Right hindlimb (tissue), 1 donor: ENCODE measurements around the gene COX6B1.
A peak's percentile ranks its signal among the peaks of the same experiment; 100 is the strongest.
"Not testable (repeated sequence)": the region's sequence is repeated elsewhere in the genome, so short reads cannot be mapped to it uniquely, and the experiment has no call there.

Source experiments
- DNase-seq: peaks from one replicate; pipeline ENCODE4 v3.0.0-alpha.2; 2018

COX6B1 gene

DNA sequence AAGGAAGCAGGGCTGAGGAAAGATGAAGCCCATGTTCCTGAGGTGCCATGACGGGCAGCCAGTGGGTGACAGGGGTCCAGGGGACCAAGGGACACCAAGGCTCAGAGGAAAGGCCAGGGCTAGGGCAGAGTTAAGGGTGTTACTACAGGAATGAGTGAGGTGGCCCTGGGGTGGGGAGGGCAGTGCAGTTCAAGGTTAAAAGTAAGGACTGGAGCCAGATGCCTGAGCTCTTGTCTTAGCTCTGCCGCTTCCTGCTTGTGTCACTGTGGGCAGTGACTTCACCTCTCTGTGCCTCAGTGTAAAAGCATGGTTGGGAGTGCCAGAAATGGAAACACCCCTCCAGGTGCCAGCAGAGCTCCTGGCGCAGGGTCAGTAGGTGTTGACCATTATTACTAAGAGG, 11.5 kb upstream of the COX6B1 start:
- no peak for DNase-seq

DNA sequence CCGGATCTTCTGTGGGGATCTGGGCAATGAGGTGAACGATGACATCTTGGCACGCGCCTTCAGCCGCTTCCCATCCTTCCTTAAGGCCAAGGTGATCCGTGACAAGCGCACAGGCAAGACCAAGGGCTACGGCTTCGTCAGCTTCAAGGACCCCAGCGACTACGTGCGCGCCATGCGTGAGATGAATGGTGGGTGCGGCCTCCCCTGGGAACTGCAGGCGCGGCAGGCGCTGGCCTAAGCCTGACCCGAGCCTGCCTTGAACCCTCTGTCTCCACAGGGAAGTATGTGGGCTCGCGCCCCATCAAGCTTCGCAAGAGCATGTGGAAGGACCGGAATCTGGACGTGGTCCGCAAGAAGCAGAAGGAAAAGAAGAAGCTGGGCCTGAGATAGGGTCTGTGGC, 11.0 kb upstream of the COX6B1 start:
- DNase-seq = no peak

GRCh38 chr19:35639321-35639639, 8.8 kb upstream of the COX6B1 start:
- no peak for DNase-seq

DNA sequence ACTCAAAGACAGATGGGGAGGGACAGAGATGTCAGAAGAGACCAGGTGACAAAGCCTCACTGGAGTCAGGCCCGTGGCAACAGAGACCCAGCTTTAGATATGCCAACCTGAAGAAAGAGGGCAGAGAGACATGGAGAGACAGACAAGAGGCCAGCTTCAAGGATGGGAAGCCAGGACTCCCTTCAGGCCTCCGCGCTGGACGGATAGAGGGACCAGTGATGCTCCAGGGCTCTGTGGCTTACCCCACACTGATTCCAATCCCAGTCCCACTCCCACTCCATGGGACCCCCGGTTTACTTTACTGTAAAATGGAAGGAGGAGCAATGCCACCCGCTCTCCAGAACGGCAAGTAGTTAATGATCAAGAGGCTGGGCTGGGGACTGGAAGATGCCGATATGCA, 8.3 kb upstream of the COX6B1 start:
- no peak for DNase-seq

DNA sequence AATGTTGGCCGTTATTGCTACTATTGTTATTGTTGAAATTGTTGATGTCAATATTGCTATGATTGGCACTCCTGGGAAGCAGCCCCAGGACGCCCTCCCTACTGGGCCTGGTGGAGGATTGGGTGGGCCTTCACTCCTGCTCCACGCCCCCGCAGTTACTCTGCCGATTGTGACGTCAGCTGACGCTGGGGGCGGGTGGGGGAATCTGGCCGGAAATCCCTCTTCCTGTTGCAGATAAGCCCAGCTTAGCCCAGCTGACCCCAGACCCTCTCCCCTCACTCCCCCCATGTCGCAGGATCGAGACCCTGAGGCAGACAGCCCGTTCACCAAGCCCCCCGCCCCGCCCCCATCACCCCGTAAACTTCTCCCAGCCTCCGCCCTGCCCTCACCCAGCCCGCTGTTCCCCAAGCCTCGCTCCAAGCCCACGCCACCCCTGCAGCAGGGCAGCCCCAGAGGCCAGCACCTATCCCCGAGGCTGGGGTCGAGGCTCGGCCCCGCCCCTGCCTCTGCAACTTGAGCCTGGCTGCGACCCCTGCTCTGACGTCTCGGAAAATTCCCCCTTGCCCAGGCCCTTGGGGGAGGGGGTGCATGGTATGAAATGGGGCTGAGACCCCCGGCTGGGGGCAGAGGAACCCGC, 6.5 kb upstream of the COX6B1 start, which contains the start of gene ETV2:
TSS of gene ETV2 (plus strand) at position 231 of the 637 bp plus-strand sequence. CDS start 716 bp downstream, outside the sequence.
- DNase-seq = peak; percentile 59

DNA sequence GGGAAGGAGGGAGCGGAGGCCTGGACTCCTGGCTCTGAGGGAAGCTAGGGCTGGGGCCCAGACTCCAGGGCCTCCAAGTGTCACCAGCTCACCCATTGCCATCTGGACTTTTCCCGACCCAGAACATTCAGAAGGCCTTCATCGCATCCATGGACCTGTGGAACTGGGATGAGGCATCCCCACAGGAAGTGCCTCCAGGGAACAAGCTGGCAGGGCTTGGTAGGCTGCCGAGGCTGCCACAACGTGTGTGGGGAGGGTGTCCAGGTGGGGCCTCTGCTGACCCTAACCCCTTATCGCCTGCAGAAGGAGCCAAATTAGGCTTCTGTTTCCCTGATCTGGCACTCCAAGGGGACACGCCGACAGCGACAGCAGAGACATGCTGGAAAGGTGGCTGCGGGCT, 5.8 kb upstream of the COX6B1 start:
- DNase-seq = no peak

DNA sequence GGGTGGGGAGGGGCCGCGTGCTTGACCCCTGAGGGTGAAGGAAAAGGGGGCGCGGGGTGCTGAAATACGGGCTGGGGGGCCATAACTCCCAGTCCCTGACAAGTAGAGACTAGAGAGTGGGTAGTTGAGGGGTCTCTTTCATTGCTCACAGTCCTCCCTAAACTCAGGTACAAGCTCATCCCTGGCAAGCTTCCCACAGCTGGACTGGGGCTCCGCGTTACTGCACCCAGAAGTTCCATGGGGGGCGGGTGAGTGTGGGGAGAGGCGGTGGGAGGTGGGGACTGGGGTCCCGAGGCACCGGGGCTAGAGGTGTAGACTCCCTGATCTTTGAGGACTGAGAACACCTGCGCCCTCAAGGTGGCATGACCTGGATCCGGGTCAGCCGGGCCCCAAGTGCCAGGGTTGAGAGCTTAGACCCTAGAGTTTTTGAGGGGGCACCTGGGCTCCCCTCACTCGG, 5.3 kb upstream of the COX6B1 start:
- DNase-seq = no peak

GRCh38 chr19:35643255-35644205, 4.6 kb upstream of the COX6B1 start:
- peak; percentile 90 for DNase-seq

- peak; percentile 98 for DNase-seq
Measured at GRCh38 chr19:35644206-35644986, 3.7 kb upstream of the COX6B1 start.

DNA sequence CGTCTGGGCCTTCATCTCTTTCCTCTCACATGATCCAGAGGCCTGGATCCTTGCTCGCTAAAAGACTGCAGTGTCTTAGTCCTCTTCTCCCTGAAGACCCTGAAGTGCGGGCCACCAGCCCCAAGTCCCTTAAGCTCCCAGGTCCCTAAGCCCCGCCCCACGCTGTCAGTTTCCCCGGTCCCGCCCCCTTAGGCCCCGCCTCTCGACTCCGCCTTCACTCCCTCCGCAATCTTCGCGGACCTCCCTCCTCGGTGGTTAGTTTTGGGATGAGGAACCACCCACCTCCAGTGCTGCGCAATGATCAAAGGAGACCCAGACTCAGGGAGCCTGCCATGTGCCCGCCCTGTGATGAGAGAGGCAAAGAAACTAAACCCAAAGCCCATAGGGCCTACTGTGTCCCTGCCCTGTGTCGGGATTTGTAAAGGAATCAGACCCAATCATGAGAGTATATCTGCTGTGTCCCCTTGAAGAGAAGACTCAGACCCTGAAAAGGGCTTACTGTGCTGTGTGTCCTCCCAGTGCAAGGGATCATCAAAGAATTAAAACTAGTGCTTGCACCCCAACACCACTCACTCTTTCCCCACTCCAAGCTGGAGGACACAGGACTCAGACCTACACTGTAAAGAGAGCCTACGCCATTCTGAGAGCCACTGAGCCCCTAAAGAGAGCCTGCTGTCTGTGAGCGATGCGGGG, 3.0 kb upstream of the COX6B1 start:
- peak; percentile 77 for DNase-seq

- no peak for DNase-seq
Measured at GRCh38 chr19:35645680-35646511, 2.2 kb upstream of the COX6B1 start.

DNA sequence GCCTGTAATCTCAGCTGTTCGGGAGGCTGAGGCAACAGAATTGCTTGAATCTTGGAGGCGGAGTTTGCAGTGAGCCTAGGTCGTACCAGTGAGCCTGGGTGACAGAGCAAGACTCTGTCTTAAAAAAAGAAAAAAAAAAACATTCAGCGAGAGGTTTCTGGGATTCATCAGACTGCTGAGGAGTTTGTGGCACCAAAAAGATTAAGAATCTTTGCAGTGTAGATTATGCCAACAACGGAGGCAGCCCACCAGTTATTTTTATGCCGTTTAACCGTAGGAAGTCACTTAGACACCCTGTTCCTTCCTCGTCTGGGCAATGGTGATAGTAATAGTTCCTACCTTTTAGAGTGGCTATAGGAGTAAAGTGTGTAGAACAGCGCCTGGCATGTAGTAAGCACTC, 2.5 kb downstream of the COX6B1 start:
- no peak for DNase-seq

DNA sequence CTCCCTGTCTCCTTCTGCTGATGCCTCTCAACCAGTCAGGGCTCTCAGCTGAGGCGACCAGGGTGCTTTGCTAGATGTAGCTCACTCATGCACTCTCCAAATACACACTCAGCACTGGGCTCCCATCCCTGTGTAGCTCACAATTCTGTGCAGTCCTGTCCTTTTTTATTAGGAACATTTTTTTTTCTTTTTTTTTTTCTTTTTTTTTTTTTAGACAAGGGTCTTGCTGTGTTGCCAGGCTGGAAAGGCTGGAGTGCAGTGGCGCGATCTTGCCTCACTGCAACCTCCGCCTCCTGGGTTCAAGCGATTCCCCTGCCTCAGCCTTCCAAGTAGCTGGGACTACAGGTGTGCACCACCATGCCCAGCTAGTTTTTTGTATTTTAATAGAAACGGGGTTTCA, 6.7 kb downstream of the COX6B1 start:
- DNase-seq = not testable (repeated sequence)

GRCh38 chr19:35655600-35655999, 7.5 kb downstream of the COX6B1 start:
- DNase-seq = no peak

- no peak for DNase-seq
Measured at GRCh38 chr19:35656700-35657099, 8.6 kb downstream of the COX6B1 start.

- no peak for DNase-seq
Measured at GRCh38 chr19:35657904-35658700, 10.0 kb downstream of the COX6B1 start.

GRCh38 chr19:35661995-35662340, 13.8 kb downstream of the COX6B1 start:
- DNase-seq = no peak

DNA sequence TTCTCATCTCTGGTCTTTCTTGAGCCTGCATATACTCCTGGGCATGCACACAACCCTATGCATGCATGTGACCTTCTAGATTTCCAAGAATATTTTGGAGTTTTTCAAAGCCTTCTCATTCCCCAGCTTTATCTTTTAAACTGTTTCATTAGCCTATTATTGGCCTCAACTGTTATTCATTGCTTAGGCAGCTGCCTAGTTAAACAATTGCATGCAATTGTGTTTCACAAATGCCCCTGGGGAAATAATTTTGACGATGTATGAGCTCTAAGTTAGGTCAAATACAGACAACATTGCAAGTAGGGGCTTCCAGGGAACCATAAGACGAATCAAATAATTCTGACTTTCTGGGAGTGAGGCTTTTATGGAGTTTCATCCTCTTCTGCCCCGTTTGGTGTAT, 15.9 kb downstream of the COX6B1 start:
- DNase-seq = no peak

DNA sequence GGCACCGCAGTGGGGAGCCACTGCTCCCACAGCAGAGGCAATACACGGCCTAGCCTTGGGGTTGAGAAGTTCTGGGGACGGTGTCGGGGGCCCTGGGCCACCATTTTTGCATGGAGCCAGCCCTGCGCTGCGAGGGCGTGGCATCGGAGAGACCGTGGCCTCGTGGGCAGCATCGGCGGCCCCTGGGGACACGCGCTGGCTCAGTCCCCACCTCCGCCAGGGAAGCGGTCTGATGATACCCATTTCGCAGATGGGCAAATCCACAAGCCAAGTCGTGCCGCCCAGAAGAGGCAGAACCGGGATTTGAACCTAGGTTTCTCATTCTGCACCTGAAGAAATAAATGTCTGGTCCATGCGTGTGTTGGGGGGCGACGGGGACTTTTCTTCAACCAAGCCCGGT, 17.0 kb downstream of the COX6B1 start:
- no peak for DNase-seq

GRCh38 chr19:35665604-35666003, 17.5 kb downstream of the COX6B1 start:
- DNase-seq = no peak
